Lung (tissue), 12 donors: ENCODE results near the gene CYP2C19. TPM values are rescaled to one million over a fixed set of nuclear protein-coding genes. Genes with fewer than 3 reads are reported as not detected.
"Not testable (repeated sequence)": the region's sequence is repeated elsewhere in the genome, so short reads cannot be mapped to it uniquely, and the experiment has no call there.

Experiments used
- ATAC-seq: fragments of 200-7000 bp; cut with Tn5 transposase; one replicate; pipeline ENCODE4 v1.9.1; 2020; ENCODE audit warnings: moderate number of reproducible peaks; ENCODE audit not compliant: insufficient read depth, low FRiP score
- DNase-seq, 3 donors: peaks; one replicate each; pipeline ENCODE4 v3.0.0-alpha.2; 2013 to 2017
- H3K27ac ChIP-seq, 2 donors: one replicate each; pipeline ENCODE4 v1.5.1; 2013; ENCODE audit warnings: mild to moderate bottlenecking in 2 of 2, moderate library complexity in 2 of 2, control low read depth in 1 of 2, inconsistent platforms in 1 of 2, low read depth in 1 of 2, low read length in 1 of 2
- H3K27me3 ChIP-seq, 3 donors: one replicate each; pipeline ENCODE4 v1.5.1; 2013; ENCODE audit warnings: low read length in 2 of 3; ENCODE audit not compliant: control insufficient read depth in 3 of 3, insufficient read depth in 3 of 3
- H3K36me3 ChIP-seq, 4 donors: one replicate each; pipeline ENCODE4 v1.5.1; 2013; ENCODE audit warnings: low read length in 4 of 4, mild to moderate bottlenecking in 1 of 4, moderate library complexity in 1 of 4; ENCODE audit not compliant: control insufficient read depth in 4 of 4, insufficient read depth in 4 of 4
- H3K4me1 ChIP-seq, 5 donors: one replicate each; pipeline ENCODE4 v1.5.1; 2013; ENCODE audit warnings: low read length in 5 of 5, mild to moderate bottlenecking in 2 of 5, moderate library complexity in 1 of 5; ENCODE audit not compliant: control insufficient read depth in 5 of 5, insufficient read depth in 5 of 5
- H3K4me3 ChIP-seq: one replicate; pipeline ENCODE4 v1.5.1; 2013; ENCODE audit warnings: mild to moderate bottlenecking, control low read depth, moderate library complexity
- H3K9ac ChIP-seq, 2 donors: one replicate each; pipeline ENCODE4 v1.5.1; 2013; ENCODE audit warnings: low read length in 2 of 2, control low read depth in 1 of 2; ENCODE audit not compliant: insufficient read depth in 1 of 2
- H3K9me3 ChIP-seq, 4 donors: one replicate each; pipeline ENCODE4 v1.5.1; 2013; ENCODE audit warnings: low read length in 3 of 4, mild to moderate bottlenecking in 1 of 4, moderate library complexity in 1 of 4; ENCODE audit not compliant: control insufficient read depth in 4 of 4, insufficient read depth in 3 of 4
- WGBS, 2 donors: extraction: QIAGEN DNeasy Blood & Tissue Kit; methylation state at CpG; one replicate each; pipeline ENCODE4 v1.1.7; 2013; 5-methylcytosine and 5-hydroxymethylcytosine counted together
- polyA plus RNA-seq, 2 donors: library from polyadenylated mRNA; stranded (reverse); fragments of 200-250 nt; gene quantifications; one replicate each; pipeline ENCODE4 v1.2.1, GENCODE V29; 2013
- total RNA-seq, 2 donors: library from RNA; depleted of rRNA in 1 of 2; stranded (reverse); fragments of >200 nt in 1 of 2; gene quantifications; one replicate each; pipeline ENCODE4 v1.2.1, GENCODE V29; 2014 to 2021
- TF ChIP-seq, protein P1 (sequence below): IDR thresholded peaks from 2 replicates; pipeline ENCODE4 v1.5.1; 2012; ENCODE audit warnings: mild to moderate bottlenecking; ENCODE audit errors: control extremely low read depth, extremely low read depth
- donor health status: control.
- donor health status: control.
- donor health status: Bipolar disorder and iron deficiency.
- donor health status: healthy.
- donor health status: DM: yes; HTN: yes; CAD: no.

The CYP2C19 gene
- total and polyA plus RNA-seq, 4 donors: 1.8 TPM; not detected in 3

DNA sequence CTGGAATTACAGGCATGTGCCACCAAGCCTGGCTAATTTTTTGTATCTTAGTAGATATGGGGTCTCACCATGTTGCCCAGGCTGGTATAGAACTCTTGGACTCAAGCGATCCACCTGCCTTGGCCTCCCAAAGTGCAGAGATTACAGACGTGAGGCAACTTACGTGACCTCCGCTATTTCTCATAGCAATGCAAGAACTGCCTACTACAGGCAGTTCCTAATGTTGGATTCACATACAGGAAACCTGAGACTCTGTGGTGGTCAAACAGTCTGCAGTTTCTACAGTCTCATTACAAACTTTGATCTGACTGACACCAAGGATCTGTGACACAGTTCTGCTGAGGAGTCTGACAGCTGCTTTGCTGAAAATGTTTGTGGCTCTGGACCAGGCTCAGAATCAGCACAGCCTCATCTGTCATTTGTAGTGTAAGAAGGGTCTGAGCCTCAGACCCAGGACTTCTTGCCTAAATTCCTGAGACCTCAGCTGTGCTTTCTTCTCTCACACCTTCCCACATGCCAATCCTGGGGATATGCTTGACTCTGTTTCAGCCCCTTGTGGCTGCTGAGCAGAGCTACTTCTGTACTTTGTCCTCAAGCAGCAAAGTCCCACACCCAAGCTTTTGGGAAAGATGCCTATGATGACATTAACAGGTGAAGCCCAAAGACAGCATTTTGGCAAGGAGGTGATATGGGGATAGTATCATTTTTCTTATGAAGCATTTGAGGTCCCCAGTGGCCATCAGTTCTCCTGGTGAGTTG is 128.0 kb downstream of the CYP2C19 start:
- Histone ChIP-seq H3K36me3 (no peaks in the 10 kb centered on the region), H3K27me3 (no peaks in the 10 kb centered on the region), H3K9me3 (peaks cover 0 to 5% (median 0%) of the 10 kb centered on the region in 4 donors), H3K4me3 (no peak overlapping the region), H3K27ac (no peak overlapping the region), H3K9ac (no peak overlapping the region), H3K4me1 (no peaks in the 10 kb centered on the region)
- WGBS, 2 donors: 81 to 98% methylated on average over 4 of the region's 4 CpGs
- DNase-seq (no peak), ATAC-seq (no peak)
- TF ChIP-seq, protein P1, sequence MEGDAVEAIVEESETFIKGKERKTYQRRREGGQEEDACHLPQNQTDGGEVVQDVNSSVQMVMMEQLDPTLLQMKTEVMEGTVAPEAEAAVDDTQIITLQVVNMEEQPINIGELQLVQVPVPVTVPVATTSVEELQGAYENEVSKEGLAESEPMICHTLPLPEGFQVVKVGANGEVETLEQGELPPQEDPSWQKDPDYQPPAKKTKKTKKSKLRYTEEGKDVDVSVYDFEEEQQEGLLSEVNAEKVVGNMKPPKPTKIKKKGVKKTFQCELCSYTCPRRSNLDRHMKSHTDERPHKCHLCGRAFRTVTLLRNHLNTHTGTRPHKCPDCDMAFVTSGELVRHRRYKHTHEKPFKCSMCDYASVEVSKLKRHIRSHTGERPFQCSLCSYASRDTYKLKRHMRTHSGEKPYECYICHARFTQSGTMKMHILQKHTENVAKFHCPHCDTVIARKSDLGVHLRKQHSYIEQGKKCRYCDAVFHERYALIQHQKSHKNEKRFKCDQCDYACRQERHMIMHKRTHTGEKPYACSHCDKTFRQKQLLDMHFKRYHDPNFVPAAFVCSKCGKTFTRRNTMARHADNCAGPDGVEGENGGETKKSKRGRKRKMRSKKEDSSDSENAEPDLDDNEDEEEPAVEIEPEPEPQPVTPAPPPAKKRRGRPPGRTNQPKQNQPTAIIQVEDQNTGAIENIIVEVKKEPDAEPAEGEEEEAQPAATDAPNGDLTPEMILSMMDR: no peak

DNA sequence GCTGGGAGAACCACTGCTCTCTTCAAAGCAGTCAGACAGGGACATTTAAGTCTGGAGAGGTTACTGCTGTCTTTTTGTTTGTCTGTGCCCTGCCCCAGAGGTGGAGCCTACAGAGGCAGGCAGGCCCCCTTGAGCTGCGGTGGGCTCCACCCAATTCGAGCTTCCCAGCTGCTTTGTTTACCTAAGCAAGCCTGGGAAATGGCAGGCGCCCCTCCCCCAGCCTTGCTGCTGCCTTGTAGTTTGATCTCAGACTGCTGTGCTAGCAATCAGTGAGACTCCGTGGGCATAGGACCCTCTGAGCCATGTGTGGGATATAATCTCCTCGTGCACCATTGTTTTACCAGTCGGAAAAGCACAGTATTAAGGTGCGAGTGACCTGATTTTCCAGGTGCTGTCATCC is 135.9 kb downstream of the CYP2C19 start:
- H3K36me3 ChIP-seq, H3K27me3 ChIP-seq, H3K4me3 ChIP-seq, H3K9ac ChIP-seq, DNase-seq, H3K4me1 ChIP-seq, ATAC-seq, H3K27ac ChIP-seq, H3K9me3 ChIP-seq: not testable (repeated sequence)
- WGBS, 2 donors: 78 to 84% methylated on average over 7 of the region's 7 CpGs

GRCh38 chr10:94902080-94902479 is 139.6 kb downstream of the CYP2C19 start:
- 80 to 86% methylated on average over 1 of the region's 1 CpG for WGBS, 2 donors
- Histone ChIP-seq H3K9ac (no peak overlapping the region), H3K4me3 (no peak overlapping the region), H3K9me3 (peaks cover 0 to 5% (median 0%) of the 10 kb centered on the region in 4 donors), H3K36me3 (no peaks in the 10 kb centered on the region), H3K4me1 (no peaks in the 10 kb centered on the region), H3K27ac (no peak overlapping the region), H3K27me3 (no peaks in the 10 kb centered on the region)
- no peak for DNase-seq
- ATAC-seq: no peak
- TF ChIP-seq, protein P1: no peak

DNA sequence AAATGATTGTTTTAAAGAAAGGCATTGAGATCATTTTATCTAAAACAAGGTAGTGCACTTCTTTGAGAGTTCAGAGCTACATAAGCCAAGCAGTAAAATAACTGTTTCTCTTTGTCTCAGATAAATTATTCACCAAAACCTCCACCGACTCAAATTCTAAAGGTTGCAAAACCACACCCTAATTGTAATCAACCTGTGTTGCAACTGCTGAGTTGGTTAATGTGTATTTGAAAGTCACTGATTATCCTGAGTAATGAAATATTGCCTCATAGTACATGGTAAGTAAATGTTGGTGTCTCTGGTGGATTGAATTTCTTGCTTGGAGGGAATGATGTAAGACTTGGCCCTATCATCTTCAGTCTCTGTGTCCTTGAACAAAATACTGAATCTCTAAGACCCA is 140.1 kb downstream of the CYP2C19 start:
- Histone ChIP-seq H3K27me3 (no peaks in the 10 kb centered on the region), H3K27ac (no peak overlapping the region), H3K36me3 (no peaks in the 10 kb centered on the region), H3K4me1 (no peaks in the 10 kb centered on the region), H3K9ac (no peak overlapping the region), H3K9me3 (peaks cover 0 to 5% (median 0%) of the 10 kb centered on the region in 4 donors), H3K4me3 (no peak overlapping the region)
- DNase-seq (no peak), ATAC-seq (no peak)
- TF ChIP-seq, protein P1: no peak
- WGBS, 2 donors: 0% methylated on average over 1 of the region's 1 CpG

Other genes with a start within 250 kb of the CYP2C19 start
- gene HELLS, start 216.9 kb upstream of the CYP2C19 start, total RNA-seq: 10 to 100 TPM; 15.1 to 51.1 TPM
- gene HELLS, start 216.9 kb upstream of the CYP2C19 start, polyA plus RNA-seq: 1 to 10 TPM; 2.3 to 5.2 TPM
- gene CYP2C18, start 79.0 kb upstream of the CYP2C19 start, total RNA-seq: 1 to 10 TPM; 1.4 to 4.5 TPM
- under 1 TPM; 0.39 to 0.74 TPM for gene CYP2C18, start 79.0 kb upstream of the CYP2C19 start, polyA plus RNA-seq
- 1 to 10 TPM in 1 of 2 donors, under 1 TPM in 1; 0.80 to 3.9 TPM for gene CYP2C9, start 176.0 kb downstream of the CYP2C19 start, total RNA-seq
- under 1 TPM; 0.08 to 0.26 TPM for gene CYP2C9, start 176.0 kb downstream of the CYP2C19 start, polyA plus RNA-seq